ENCODE results near the gene NDOR1.
A peak's percentile ranks its signal among the peaks of the same experiment; 100 is the strongest.

Gene NDOR1

DNA sequence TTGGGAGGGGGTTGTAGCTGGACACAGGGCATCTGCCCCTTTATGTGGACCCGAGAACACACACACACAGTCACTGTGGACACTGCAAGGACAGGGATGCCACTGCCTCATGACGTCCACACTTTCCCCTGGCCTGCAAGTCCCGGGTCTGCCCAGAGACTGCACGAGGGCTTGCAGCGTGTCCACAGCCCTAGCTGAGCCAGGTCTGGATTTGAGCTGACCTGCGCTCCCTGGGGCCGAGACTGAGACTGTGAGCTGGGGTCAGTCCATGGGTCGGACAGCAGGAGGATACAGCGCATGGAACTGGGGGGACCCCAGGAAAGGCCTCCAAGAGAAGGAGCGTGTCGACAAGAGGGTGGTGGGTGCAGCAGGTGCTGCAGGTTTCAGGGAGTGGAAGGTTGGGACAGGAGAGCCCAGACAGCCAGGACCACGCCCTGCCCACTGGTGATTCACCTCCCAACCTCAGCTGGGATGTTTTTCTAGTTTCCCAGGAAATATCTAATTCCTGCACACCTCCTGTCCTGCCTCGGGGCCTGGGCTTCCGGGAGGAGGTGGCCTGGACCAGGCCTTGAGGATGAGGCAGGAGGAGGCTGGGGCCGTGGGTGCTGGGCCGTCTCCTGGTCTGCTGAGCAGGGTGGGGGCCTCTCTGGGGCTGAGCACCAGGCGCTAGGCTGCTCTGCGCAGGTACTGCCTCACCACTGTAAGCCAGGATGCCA lies 21.0 kb downstream of the NDOR1 start:
- H3K9ac ChIP-seq (ENCODE audit: low read length) = peak overlapping the region; percentile 41
- H3K4me3 ChIP-seq (ENCODE audit: low read length) = no peak overlapping the region
- peaks cover 19% of the 10 kb centered on the region for H3K27me3 ChIP-seq (replicated peaks; ENCODE audit: control insufficient read depth, insufficient read depth, low read length)
- DNase-seq (ENCODE audit: low read depth) = no peak
- H3K36me3 ChIP-seq (ENCODE audit: control insufficient read depth, insufficient read depth, low read length, severe bottlenecking) = no peaks in the 10 kb centered on the region
- H3K4me1 ChIP-seq (ENCODE audit: control insufficient read depth, insufficient read depth, low read length) = peaks cover 15% of the 10 kb centered on the region
- no peaks in the 10 kb centered on the region for H3K9me3 ChIP-seq (ENCODE audit: control insufficient read depth, low read length)

DNA sequence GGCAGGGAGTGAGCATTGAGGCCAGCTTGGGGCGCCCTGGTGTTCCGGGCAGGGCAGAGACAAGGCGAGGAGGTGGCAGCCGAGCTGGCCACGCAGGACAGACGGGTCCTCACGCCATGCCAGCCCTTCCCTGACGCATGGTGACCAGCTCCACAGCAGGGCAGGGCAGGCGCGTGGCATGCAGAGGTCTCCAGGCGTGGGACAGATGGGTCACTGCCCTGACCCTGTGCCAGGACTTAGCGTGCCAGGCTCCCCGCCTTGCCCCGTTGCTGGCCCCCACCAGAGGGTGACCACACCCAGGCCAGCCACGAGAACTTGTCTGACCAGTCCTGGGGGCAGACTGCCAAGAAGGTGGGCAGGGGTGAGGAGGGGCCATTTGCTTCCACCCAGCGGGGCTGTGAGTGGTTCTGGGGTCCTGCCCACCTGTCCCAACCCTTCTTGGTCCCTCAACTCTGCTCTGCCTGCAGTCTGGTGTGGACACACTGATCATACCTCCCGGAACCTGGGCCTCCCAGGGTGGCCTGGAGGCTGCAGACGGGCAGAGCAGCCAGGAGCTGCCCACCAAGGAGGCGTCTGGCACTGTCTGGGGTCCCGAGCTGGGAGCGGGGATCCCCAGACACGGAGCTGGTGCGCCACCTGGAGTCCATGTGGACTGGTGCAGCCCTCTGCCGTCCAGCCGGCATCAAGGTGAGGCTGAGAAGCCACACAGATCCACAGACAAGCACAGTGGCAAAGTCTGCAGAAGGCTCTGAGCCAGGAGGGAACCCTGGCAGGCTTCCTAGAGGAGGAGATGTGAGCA lies 21.8 kb downstream of the NDOR1 start, which contains the start of gene RNF224:
TSS of gene RNF224 (plus strand) at position 449 of the 799 bp plus-strand sequence. CDS start 834 bp downstream, outside the sequence.
- Histone ChIP-seq H3K4me1 (ENCODE audit: control insufficient read depth, insufficient read depth, low read length) (peaks cover 15% of the 10 kb centered on the region), H3K27me3 (replicated peaks; ENCODE audit: control insufficient read depth, insufficient read depth, low read length) (peaks cover 24% of the 10 kb centered on the region), H3K9me3 (ENCODE audit: control insufficient read depth, low read length) (no peaks in the 10 kb centered on the region), H3K4me3 (ENCODE audit: low read length) (no peak within 1 kb of the TSS), H3K36me3 (ENCODE audit: control insufficient read depth, insufficient read depth, low read length, severe bottlenecking) (no peaks in the 10 kb centered on the region), H3K9ac (ENCODE audit: low read length) (peak within 1 kb of the TSS; percentile 41)
- DNase-seq (ENCODE audit: low read depth) = peak; percentile 88

DNA sequence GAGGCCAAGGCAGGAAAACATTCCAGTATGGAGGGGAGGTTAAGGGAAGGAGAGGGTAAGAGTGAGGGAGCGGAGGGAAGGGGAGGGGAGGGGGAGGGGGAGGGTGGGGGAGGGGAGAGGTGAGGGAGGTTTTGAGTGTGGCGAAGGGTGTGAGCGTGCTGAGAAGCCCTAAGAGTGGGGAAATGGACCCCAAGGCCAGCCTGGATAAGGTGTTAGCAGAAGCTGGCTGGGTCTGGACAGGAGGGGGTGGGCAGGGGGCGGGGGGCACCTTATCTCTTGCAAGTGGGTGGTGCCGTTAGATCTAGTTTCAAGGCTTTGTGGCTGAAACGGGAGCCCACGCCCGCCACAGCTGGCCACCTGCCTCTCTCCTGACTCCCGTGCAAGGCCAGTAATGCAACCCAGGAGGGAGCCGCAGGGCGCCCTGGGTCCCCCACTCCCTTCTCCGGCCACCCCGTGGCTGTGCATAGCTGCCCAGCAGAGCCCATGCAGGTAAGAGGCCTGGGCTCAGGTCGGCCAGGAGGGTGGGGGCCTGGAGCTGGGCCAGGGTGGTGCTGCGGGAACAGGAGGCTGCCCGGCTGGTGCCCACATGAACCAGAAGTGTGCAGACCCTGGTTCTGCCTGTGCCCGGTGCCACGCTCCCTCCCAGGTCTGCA lies 22.5 kb downstream of the NDOR1 start:
- no peak overlapping the region for H3K9ac ChIP-seq (ENCODE audit: low read length)
- no peak for DNase-seq (ENCODE audit: low read depth)

DNA sequence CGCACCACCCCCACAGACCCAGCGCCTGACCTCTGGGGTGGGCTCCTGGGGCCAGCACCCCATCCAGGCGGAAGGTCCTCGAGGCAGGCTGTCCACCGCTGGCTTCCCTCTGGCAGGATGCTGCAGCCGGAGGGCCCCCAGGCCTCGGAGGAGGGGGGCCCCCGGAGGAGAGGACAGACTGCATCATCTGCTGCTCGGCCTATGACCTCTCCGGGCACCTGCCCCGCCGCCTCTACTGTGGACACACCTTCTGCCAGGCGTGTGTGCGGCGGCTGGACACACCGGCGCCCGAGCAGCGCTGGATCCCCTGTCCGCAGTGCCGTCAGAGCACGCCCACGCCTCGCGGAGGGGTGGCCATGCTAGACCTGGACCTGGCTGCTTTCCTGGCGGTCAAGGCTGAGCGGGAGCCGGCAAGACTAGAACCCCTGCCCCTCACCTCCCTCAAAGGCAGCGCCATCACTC lies 23.0 kb downstream of the NDOR1 start:
- no peak overlapping the region for H3K9ac ChIP-seq (ENCODE audit: low read length)
- no peaks in the 10 kb centered on the region for H3K9me3 ChIP-seq (ENCODE audit: control insufficient read depth, low read length)
- no peak for DNase-seq (ENCODE audit: low read depth)
- no peaks in the 10 kb centered on the region for H3K36me3 ChIP-seq (ENCODE audit: control insufficient read depth, insufficient read depth, low read length, severe bottlenecking)
- H3K27me3 ChIP-seq (replicated peaks; ENCODE audit: control insufficient read depth, insufficient read depth, low read length) = peaks cover 24% of the 10 kb centered on the region
- H3K4me1 ChIP-seq (ENCODE audit: control insufficient read depth, insufficient read depth, low read length) = peaks cover 9% of the 10 kb centered on the region
- no peak overlapping the region for H3K4me3 ChIP-seq (ENCODE audit: low read length)

More for the DNA sequence above, 22.5 kb downstream of the NDOR1 start:
- H3K36me3 ChIP-seq (ENCODE audit: control insufficient read depth, insufficient read depth, low read length, severe bottlenecking) = no peaks in the 10 kb centered on the region
- H3K27me3 ChIP-seq (replicated peaks; ENCODE audit: control insufficient read depth, insufficient read depth, low read length) = peaks cover 24% of the 10 kb centered on the region
- no peak overlapping the region for H3K4me3 ChIP-seq (ENCODE audit: low read length)
- no peaks in the 10 kb centered on the region for H3K9me3 ChIP-seq (ENCODE audit: control insufficient read depth, low read length)
- H3K4me1 ChIP-seq (ENCODE audit: control insufficient read depth, insufficient read depth, low read length) = peaks cover 11% of the 10 kb centered on the region

DNA sequence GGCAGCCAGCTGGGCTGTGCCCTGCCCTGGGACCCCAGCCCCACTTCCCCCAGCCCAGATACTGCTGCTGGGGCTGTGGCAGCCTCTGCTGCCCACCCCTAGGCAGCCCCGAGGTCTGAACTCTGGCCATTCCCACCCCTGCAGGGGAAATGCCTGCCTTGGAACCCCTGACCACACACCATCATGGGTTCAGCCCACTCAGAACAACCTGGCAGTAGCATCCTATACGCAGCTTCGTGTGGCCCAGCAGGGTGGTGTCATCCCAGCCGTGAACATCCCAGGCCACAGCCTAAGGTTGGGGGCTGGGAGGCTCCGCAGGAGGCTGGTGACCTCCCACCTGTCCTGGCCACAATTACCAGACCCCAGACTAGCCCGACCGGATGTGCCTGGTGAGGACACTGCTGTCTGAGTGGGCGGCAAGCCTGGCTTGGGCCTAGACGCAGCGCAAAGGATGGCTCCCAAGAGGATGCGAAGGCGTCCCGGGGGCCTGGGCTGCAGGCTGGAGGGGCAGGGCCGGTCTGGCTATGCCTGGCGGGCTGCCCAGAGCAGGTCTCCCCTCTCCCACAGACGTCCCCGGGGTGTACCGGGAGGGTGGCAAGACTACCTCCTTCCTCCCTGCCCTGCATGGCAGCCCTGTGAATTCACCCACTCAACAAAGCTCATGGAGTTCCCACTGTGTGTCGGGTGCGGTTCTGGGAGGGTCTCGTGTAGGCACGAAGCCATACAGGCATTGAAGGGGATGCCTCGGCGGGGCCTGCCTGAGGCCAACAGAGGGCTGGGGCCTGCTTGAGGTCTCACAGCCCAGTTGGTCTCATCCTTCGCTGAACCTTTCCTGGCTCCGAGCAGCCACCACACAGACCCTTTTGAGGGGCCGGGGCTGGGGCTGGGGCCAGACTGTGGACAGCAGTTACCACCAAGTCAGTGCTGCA lies 23.7 kb downstream of the NDOR1 start:
- Histone ChIP-seq H3K4me3 (ENCODE audit: low read length) (no peak overlapping the region), H3K9me3 (ENCODE audit: control insufficient read depth, low read length) (no peaks in the 10 kb centered on the region), H3K36me3 (ENCODE audit: control insufficient read depth, insufficient read depth, low read length, severe bottlenecking) (no peaks in the 10 kb centered on the region), H3K9ac (ENCODE audit: low read length) (no peak overlapping the region), H3K4me1 (ENCODE audit: control insufficient read depth, insufficient read depth, low read length) (peaks cover 5% of the 10 kb centered on the region), H3K27me3 (replicated peaks; ENCODE audit: control insufficient read depth, insufficient read depth, low read length) (peaks cover 24% of the 10 kb centered on the region)
- DNase-seq (ENCODE audit: low read depth) = no peak

DNA sequence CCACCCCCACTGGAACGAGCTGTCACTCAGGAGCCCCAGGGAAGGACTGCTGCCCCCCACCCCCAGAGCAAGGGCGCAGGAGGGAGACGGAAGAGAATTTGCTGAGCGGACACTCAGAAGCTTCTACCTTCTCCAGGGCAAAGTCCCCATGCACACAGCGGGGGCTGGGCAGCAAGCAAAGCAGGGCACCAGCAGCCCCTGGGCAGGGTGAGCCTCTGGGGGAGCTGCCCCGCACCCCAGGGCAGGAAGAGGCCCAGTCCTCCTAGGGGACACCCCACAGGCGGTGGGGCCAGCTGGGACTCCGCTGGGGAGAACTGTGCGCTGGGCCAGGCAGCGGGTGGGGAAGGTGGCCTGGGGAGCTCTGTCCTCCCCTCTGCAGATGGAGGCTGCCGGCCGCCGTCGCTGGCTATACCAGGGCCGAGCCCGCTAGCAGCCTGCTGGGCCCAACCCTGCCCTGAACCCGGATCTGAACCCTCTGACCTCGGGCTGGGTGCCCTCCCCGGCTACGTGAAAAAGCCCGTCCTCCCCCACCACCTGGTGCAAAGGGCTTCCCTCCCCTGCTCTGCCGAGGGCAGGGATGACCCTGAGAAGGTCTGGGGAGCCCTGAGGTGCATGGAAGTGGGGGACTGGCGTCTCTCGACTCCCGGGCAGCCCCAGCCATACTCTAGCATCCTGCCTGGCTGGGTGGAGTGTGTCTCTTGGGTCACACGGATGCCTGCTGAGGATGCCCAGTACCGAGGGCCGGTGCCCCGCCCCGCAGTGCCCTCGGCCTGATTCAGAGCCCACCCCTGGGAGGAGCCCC lies 24.6 kb downstream of the NDOR1 start:
- H3K4me3 ChIP-seq (ENCODE audit: low read length) = no peak overlapping the region
- no peak overlapping the region for H3K9ac ChIP-seq (ENCODE audit: low read length)

DNA sequence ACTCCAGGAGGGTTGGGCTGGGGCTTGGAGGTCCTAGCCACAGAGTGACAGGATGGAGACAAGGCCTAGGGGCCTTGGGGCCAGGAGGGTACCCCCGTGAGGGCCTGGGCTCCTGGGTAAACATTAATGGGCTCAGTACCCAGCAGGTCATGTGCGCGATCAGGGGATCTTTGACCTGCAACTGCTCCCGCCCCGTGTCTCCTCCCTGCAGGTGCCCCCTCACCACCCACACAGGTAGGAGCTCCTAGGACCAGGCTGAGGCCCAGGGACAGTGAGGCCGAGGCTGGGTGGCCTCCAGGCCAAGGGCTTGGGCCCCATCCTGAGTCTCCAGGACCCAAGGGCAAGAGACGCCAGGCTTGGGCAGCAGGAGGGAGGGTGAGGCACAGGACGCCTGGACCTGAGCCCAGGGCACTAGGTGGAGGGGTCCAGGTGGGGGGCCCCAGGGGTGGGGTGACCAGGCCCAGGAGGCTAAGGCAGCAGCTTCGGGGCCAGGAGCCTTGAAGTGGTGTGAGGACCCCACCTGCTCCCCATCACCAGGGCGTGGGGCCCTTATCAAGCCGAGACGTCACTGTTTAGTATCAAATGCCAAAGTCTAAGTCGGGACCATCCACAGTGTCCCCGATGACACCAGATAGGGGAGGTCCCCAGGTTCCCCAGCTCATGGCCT lies 25.3 kb downstream of the NDOR1 start, which contains the start of gene SLC34A3:
TSS of gene SLC34A3 (plus strand) at position 197 of the 667 bp plus-strand sequence. CDS start 802 bp downstream, outside the sequence.
- DNase-seq (ENCODE audit: low read depth) = no peak
- H3K9me3 ChIP-seq (ENCODE audit: control insufficient read depth, low read length) = no peaks in the 10 kb centered on the region
- H3K9ac ChIP-seq (ENCODE audit: low read length) = no peak within 1 kb of the TSS
- peaks cover 5% of the 10 kb centered on the region for H3K4me1 ChIP-seq (ENCODE audit: control insufficient read depth, insufficient read depth, low read length)
- no peak within 1 kb of the TSS for H3K4me3 ChIP-seq (ENCODE audit: low read length)
- no peaks in the 10 kb centered on the region for H3K36me3 ChIP-seq (ENCODE audit: control insufficient read depth, insufficient read depth, low read length, severe bottlenecking)
- H3K27me3 ChIP-seq (replicated peaks; ENCODE audit: control insufficient read depth, insufficient read depth, low read length) = peaks cover 30% of the 10 kb centered on the region

More for the DNA sequence above, 24.6 kb downstream of the NDOR1 start:
- Histone ChIP-seq H3K36me3 (ENCODE audit: control insufficient read depth, insufficient read depth, low read length, severe bottlenecking) (no peaks in the 10 kb centered on the region), H3K4me1 (ENCODE audit: control insufficient read depth, insufficient read depth, low read length) (peaks cover 5% of the 10 kb centered on the region), H3K27me3 (replicated peaks; ENCODE audit: control insufficient read depth, insufficient read depth, low read length) (peaks cover 24% of the 10 kb centered on the region), H3K9me3 (ENCODE audit: control insufficient read depth, low read length) (no peaks in the 10 kb centered on the region)
- DNase-seq (ENCODE audit: low read depth) = no peak

DNA sequence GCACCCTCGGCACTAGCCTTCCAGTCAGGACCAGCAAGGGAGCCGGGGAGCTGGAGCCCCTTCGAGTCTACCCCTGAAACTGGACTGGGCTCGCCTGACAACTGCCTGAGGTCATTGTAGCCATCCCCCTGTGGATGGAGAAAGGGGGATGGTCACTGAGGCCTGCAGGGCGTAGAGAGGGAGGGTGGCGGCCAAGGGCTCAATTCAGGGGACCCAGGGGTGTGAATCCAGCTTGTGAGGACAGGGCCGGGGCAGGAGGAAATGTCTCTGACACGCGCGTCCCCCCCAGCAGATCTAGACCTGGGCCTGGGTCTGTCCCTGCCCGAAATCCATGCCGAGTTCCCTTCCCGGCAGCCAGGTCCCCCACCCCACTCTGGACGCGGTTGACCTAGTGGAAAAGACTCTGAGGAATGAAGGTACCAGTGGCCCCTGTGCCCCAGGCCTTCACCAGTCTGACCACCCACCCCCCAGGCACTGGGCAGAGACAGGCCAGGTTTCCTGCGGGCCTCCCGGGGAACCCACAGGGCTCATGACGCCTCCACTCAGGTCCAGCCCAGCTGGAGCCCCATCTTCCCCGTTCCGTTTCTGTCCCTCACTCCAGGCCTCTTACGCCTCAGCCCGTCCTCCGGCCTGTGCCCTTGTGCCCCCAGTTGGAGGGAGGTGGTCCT lies 26.0 kb downstream of the NDOR1 start:
- H3K36me3 ChIP-seq (ENCODE audit: control insufficient read depth, insufficient read depth, low read length, severe bottlenecking) = no peaks in the 10 kb centered on the region
- no peak for DNase-seq (ENCODE audit: low read depth)
- no peak overlapping the region for H3K9ac ChIP-seq (ENCODE audit: low read length)
- H3K9me3 ChIP-seq (ENCODE audit: control insufficient read depth, low read length) = no peaks in the 10 kb centered on the region
- H3K4me3 ChIP-seq (ENCODE audit: low read length) = no peak overlapping the region
- H3K4me1 ChIP-seq (ENCODE audit: control insufficient read depth, insufficient read depth, low read length) = peaks cover 10% of the 10 kb centered on the region
- peaks cover 30% of the 10 kb centered on the region for H3K27me3 ChIP-seq (replicated peaks; ENCODE audit: control insufficient read depth, insufficient read depth, low read length)

DNA sequence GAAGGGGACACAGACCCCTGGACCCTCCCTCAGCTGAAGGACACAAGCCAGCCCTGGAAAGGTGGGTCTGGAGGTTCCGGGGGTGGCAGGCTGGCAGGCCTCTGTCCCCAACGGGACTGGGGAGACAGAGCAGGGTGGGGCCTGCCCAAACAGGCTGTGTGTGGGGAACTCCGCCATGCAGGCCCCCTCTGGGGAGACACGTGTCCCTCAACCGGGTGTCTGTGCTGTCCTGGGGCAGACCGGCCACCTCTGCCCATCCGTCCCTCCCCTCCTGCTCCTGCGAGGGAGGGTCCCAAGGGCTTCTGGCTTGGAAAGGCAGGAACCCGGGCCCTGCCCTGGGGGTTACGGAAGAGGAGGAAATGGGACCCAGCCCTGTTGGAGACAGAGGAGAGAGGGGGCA lies 26.6 kb downstream of the NDOR1 start:
- Histone ChIP-seq H3K4me1 (ENCODE audit: control insufficient read depth, insufficient read depth, low read length) (peaks cover 14% of the 10 kb centered on the region), H3K27me3 (replicated peaks; ENCODE audit: control insufficient read depth, insufficient read depth, low read length) (peaks cover 30% of the 10 kb centered on the region), H3K9me3 (ENCODE audit: control insufficient read depth, low read length) (no peaks in the 10 kb centered on the region), H3K4me3 (ENCODE audit: low read length) (no peak overlapping the region), H3K9ac (ENCODE audit: low read length) (no peak overlapping the region), H3K36me3 (ENCODE audit: control insufficient read depth, insufficient read depth, low read length, severe bottlenecking) (no peaks in the 10 kb centered on the region)
- no peak for DNase-seq (ENCODE audit: low read depth)

Measured in adipocyte (in vitro differentiated cells).